Skeletal muscle tissue (tissue), 4 donors: ENCODE measurements around the gene TNS1. TPM values are rescaled to one million over a fixed set of nuclear protein-coding genes. Genes with fewer than 3 reads are reported as not detected.

Experiments
- H3K27ac ChIP-seq: one replicate; pipeline ENCODE4 v1.7.0; 2013; ENCODE audit warnings: mild to moderate bottlenecking, low read depth, low read length, inconsistent platforms
- H3K27me3 ChIP-seq, 3 donors: one replicate each; pipeline ENCODE4 v1.7.0; 2013; ENCODE audit warnings: low read length in 3 of 3; ENCODE audit not compliant: control insufficient read depth in 3 of 3, insufficient read depth in 3 of 3
- H3K36me3 ChIP-seq, 3 donors: one replicate each; pipeline ENCODE4 v1.7.0; 2013; ENCODE audit warnings: low read length in 3 of 3; ENCODE audit not compliant: control insufficient read depth in 3 of 3, insufficient read depth in 3 of 3
- H3K4me1 ChIP-seq, 3 donors: one replicate each; pipeline ENCODE4 v1.7.0; 2013; ENCODE audit warnings: low read length in 3 of 3, mild to moderate bottlenecking in 3 of 3; ENCODE audit not compliant: control insufficient read depth in 3 of 3, insufficient read depth in 3 of 3
- H3K4me3 ChIP-seq, 3 donors: one replicate each; pipeline ENCODE4 v1.7.0; 2013; ENCODE audit warnings: low read length in 3 of 3
- H3K9ac ChIP-seq, 3 donors: one replicate each; pipeline ENCODE4 v1.7.0; 2013; ENCODE audit warnings: low read length in 3 of 3, mild to moderate bottlenecking in 3 of 3, moderate library complexity in 2 of 3, low read depth in 1 of 3
- H3K9me3 ChIP-seq, 3 donors: one replicate each; pipeline ENCODE4 v1.7.0; 2013; ENCODE audit warnings: low read length in 3 of 3; ENCODE audit not compliant: control insufficient read depth in 3 of 3
- total RNA-seq: library from RNA; depleted of rRNA; stranded (reverse); fragments of >200 nt; gene quantifications from one replicate; pipeline ENCODE4 v1.2.3, GENCODE V29; 2014
- donor health status: Osteomylitis.

Gene TNS1
- total RNA-seq, 1 donor from 2014 or later: 73.1 TPM

GRCh38 chr2:218010140-218010983, 7.6 kb upstream of the TNS1 start:
- Histone ChIP-seq H3K27me3 (peaks cover 0 to 3% (median 0%) of the 10 kb centered on the region in 3 donors), H3K4me1 (peaks cover 24 to 46% (median 28%) of the 10 kb centered on the region in 3 donors), H3K9me3 (no peaks in the 10 kb centered on the region), H3K9ac (peak overlapping the region; percentile 20 to 60 (median 32)), H3K4me3 (peak overlapping the region; percentile 38 to 65 (median 60)), H3K27ac (no peak overlapping the region), H3K36me3 (peaks cover 0 to 3% (median 0%) of the 10 kb centered on the region in 3 donors)

- Histone ChIP-seq H3K4me1 (peaks cover 30 to 52% (median 31%) of the 10 kb centered on the region in 3 donors), H3K27ac (no peak overlapping the region), H3K4me3 (peak overlapping the region; percentile 38 to 65 (median 60)), H3K27me3 (peaks cover 0 to 3% (median 0%) of the 10 kb centered on the region in 3 donors), H3K9me3 (no peaks in the 10 kb centered on the region), H3K36me3 (peaks cover 0 to 3% (median 0%) of the 10 kb centered on the region in 3 donors), H3K9ac (peak overlapping the region in 1 of 3 donors; percentile 60)
These were observed 7.0 kb upstream of the TNS1 start for GRCh38 chr2:218009765-218010139.

- no peak overlapping the region for H3K27ac ChIP-seq
- H3K9ac ChIP-seq: no peak overlapping the region
- peaks cover 0 to 3% (median 0%) of the 10 kb centered on the region in 3 donors for H3K36me3 ChIP-seq
- H3K4me1 ChIP-seq: peaks cover 29 to 53% (median 35%) of the 10 kb centered on the region in 3 donors
- no peaks in the 10 kb centered on the region for H3K9me3 ChIP-seq
- peaks cover 0 to 3% (median 0%) of the 10 kb centered on the region in 3 donors for H3K27me3 ChIP-seq
- no peak overlapping the region for H3K4me3 ChIP-seq
These were observed 6.4 kb upstream of the TNS1 start for GRCh38 chr2:218009231-218009630.

- Histone ChIP-seq H3K27me3 (no peaks in the 10 kb centered on the region), H3K9ac (peak overlapping the region in 1 of 3 donors; percentile 45), H3K4me3 (no peak overlapping the region), H3K27ac (no peak overlapping the region), H3K4me1 (peaks cover 34 to 57% (median 37%) of the 10 kb centered on the region in 3 donors), H3K9me3 (no peaks in the 10 kb centered on the region), H3K36me3 (peaks cover 0 to 3% (median 0%) of the 10 kb centered on the region in 3 donors)
These were observed 5.6 kb upstream of the TNS1 start for GRCh38 chr2:218008060-218009040.

GRCh38 chr2:218006741-218007140, 3.9 kb upstream of the TNS1 start:
- Histone ChIP-seq H3K4me3 (no peak overlapping the region), H3K4me1 (peaks cover 37 to 57% (median 37%) of the 10 kb centered on the region in 3 donors), H3K27me3 (no peaks in the 10 kb centered on the region), H3K36me3 (peaks cover 0 to 3% (median 0%) of the 10 kb centered on the region in 3 donors), H3K9ac (peak overlapping the region in 1 of 3 donors; percentile 16), H3K9me3 (no peaks in the 10 kb centered on the region), H3K27ac (no peak overlapping the region)

GRCh38 chr2:218005486-218005885, 2.7 kb upstream of the TNS1 start:
- Histone ChIP-seq H3K9ac (peak overlapping the region in 2 of 3 donors; percentile 2 to 54), H3K27ac (no peak overlapping the region), H3K4me3 (no peak overlapping the region), H3K9me3 (no peaks in the 10 kb centered on the region), H3K27me3 (no peaks in the 10 kb centered on the region), H3K36me3 (peaks cover 0 to 3% (median 0%) of the 10 kb centered on the region in 3 donors), H3K4me1 (peaks cover 27 to 49% (median 28%) of the 10 kb centered on the region in 3 donors)

- H3K36me3 ChIP-seq: peaks cover 0 to 3% (median 0%) of the 10 kb centered on the region in 3 donors
- peak overlapping the region in 2 of 3 donors; percentile 2 to 54 for H3K9ac ChIP-seq
- H3K4me3 ChIP-seq: no peak overlapping the region
- H3K27ac ChIP-seq: no peak overlapping the region
- H3K27me3 ChIP-seq: no peaks in the 10 kb centered on the region
- no peaks in the 10 kb centered on the region for H3K9me3 ChIP-seq
- peaks cover 28 to 48% (median 31%) of the 10 kb centered on the region in 3 donors for H3K4me1 ChIP-seq
These were observed 2.2 kb upstream of the TNS1 start for GRCh38 chr2:218005028-218005427.

- peaks cover 28 to 43% (median 42%) of the 10 kb centered on the region in 3 donors for H3K4me1 ChIP-seq
- H3K36me3 ChIP-seq: peaks cover 0 to 3% (median 0%) of the 10 kb centered on the region in 3 donors
- H3K9me3 ChIP-seq: no peaks in the 10 kb centered on the region
- H3K4me3 ChIP-seq: no peak overlapping the region
- peak overlapping the region; percentile 54 for H3K27ac ChIP-seq
- H3K9ac ChIP-seq: peak overlapping the region in 1 of 3 donors; percentile 8
- H3K27me3 ChIP-seq: no peaks in the 10 kb centered on the region
These were observed 1.2 kb upstream of the TNS1 start for GRCh38 chr2:218003981-218004419.

- peaks cover 25 to 45% (median 41%) of the 10 kb centered on the region in 3 donors for H3K4me1 ChIP-seq
- H3K4me3 ChIP-seq: peak overlapping the region in 2 of 3 donors; percentile 22 to 23
- peak overlapping the region in 1 of 3 donors; percentile 54 for H3K9ac ChIP-seq
- no peaks in the 10 kb centered on the region for H3K9me3 ChIP-seq
- H3K27me3 ChIP-seq: no peaks in the 10 kb centered on the region
- H3K27ac ChIP-seq: peak overlapping the region; percentile 54
- H3K36me3 ChIP-seq: peaks cover 0 to 3% (median 0%) of the 10 kb centered on the region in 3 donors
These were observed 618 bp upstream of the TNS1 start for GRCh38 chr2:218003281-218003944.
